Stimulated activated CD4-positive, alpha-beta T cell treated with anti-CD3 and anti-CD28 coated beads, Interleukin-12 subunit alpha, Interleukin-12 subunit beta, amount 100 ng/mL, for 48 hours (primary cell): Measurements from ENCODE around the gene RNF39.

Experiments used
- DNase-seq, 3 donors: peaks; one replicate each; pipeline ENCODE4 v3.0.0-alpha.2; 2020; ENCODE audit warnings: low read depth in 2 of 3, low spot score in 1 of 3

Gene RNF39

DNA sequence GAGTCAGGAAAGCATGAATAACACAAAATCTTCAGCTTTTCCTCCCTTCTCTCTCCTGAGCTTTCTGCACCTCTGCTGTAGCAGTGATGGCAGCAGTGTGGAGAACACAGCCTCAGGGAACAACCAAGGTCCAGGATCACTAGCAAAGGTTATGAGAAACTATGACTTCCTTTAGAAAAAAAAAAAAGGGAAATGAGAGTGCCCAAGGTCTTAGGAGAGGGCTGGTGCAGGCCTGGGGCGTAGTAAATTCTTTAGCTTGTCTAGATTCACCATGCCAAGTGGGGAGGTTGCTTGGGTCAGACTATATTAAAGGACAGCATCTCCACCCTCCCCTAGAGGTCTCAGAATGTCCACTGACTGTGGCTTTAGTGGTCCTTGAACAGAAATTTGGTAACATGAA, 54.9 kb downstream of the RNF39 start:
- no peak for DNase-seq
